ENCODE measurements around the gene DGCR8. TPM values are rescaled to one million over a fixed set of nuclear protein-coding genes. Genes with fewer than 3 reads are reported as not detected.
"Not testable (repeated sequence)": the region's sequence is repeated elsewhere in the genome, so short reads cannot be mapped to it uniquely, and the experiment has no call there.

The DGCR8 gene
- total RNA-seq, 1 donor from 2014 or later, result 29.0 TPM

DNA sequence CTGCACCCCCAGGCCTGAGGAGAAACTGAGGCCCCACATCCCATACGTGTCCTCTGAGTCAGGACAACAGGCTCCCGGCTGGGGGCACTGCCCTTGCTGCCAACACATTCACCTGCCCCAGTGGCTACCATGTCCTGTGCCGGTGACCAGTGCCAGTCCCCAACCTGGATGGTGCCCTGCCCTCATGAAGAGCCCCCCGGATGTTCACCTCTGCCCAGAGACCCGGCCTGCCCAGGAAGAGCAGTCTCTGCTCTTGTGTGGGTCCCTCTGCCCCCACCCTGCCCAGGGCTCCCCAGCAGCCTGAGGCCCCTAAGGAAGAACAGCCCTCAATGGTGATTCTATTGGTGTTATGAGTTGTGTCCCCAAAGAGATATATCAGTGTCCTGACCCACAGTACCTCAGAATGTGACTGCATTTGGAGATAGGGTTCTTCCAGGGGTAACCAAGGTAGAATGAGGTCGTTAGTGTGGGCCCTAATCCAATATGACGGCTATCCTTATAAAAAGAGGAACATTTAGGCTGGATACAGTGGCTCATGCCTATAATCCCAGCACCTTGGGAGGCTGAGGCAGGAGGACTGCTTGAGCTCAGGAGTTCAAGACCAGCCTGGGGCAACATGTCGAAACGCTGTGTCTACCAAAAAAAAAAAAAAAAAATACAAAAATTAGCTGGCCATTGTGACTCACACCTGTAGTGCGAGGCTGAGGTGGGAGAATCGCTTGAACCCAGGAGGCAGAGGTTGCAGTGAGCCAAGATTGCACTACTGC lies 13.2 kb upstream of the DGCR8 start:
- peaks cover 5% of the 10 kb centered on the region for H3K4me1 Mint-ChIP-seq (ENCODE audit: low read depth, unreplicated experiment)
- no peak overlapping the region for H3K4me3 Mint-ChIP-seq (ENCODE audit: unreplicated experiment)
- H3K27me3 Mint-ChIP-seq (ENCODE audit: low read depth, unreplicated experiment), result no peaks in the 10 kb centered on the region
- Histone ChIP-seq H3K27ac (ENCODE audit: low read depth, low read length) (no peak overlapping the region), H3K79me2 (ENCODE audit: insufficient read depth, low read length) (no peaks in the 10 kb centered on the region), H3K36me3 (ENCODE audit: insufficient read depth, low read length) (no peaks in the 10 kb centered on the region), H3K4me3 (ENCODE audit: insufficient read depth, low read depth, low read length) (no peak overlapping the region), H3K27me3 (ENCODE audit: insufficient read depth, low read length) (no peaks in the 10 kb centered on the region), H3K9me3 (ENCODE audit: insufficient read depth, low read depth, low read length) (no peaks in the 10 kb centered on the region), H3K4me2 (ENCODE audit: low read length) (no peak overlapping the region), H3K9ac (ENCODE audit: low read length) (no peak overlapping the region), H2AFZ (ENCODE audit: low read depth, low read length) (no peak overlapping the region), H4K20me1 (ENCODE audit: insufficient read depth, low read length) (no peaks in the 10 kb centered on the region), H3K4me1 (ENCODE audit: insufficient read depth, low read length) (peaks cover 7% of the 10 kb centered on the region)
- H3K9me3 Mint-ChIP-seq (ENCODE audit: unreplicated experiment), result no peaks in the 10 kb centered on the region
- H3K36me3 Mint-ChIP-seq (ENCODE audit: low read depth, unreplicated experiment), result peaks cover 5% of the 10 kb centered on the region
- no peak for FAIRE-seq
- DNase-seq (ENCODE audit: low read depth), result no peak
- peak overlapping the region; percentile 34 for H3K27ac Mint-ChIP-seq (ENCODE audit: unreplicated experiment)
- no peak for TF ChIP-seq EZH2 (IDR thresholded peaks at IDR 0.05; ENCODE audit: insufficient read depth, low read length)
- TF ChIP-seq, protein P1, sequence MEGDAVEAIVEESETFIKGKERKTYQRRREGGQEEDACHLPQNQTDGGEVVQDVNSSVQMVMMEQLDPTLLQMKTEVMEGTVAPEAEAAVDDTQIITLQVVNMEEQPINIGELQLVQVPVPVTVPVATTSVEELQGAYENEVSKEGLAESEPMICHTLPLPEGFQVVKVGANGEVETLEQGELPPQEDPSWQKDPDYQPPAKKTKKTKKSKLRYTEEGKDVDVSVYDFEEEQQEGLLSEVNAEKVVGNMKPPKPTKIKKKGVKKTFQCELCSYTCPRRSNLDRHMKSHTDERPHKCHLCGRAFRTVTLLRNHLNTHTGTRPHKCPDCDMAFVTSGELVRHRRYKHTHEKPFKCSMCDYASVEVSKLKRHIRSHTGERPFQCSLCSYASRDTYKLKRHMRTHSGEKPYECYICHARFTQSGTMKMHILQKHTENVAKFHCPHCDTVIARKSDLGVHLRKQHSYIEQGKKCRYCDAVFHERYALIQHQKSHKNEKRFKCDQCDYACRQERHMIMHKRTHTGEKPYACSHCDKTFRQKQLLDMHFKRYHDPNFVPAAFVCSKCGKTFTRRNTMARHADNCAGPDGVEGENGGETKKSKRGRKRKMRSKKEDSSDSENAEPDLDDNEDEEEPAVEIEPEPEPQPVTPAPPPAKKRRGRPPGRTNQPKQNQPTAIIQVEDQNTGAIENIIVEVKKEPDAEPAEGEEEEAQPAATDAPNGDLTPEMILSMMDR (IDR thresholded peaks at IDR 0.05; ENCODE audit: insufficient read depth, low read depth, low read length), result no peak

DNA sequence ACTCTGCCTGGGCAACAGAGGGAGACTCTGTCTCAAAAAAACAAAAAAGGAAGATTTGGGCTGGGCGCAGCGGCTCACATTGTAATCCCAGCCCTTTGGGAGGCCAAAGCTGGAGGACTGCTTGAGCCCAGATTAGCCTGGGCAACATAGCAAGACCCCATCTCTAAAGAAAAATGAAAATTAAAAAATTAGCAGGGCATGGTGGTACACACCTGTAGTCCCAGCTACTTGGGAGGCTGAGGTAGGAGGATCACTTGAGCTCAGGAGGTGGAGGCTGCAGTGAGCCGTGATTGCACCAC lies 12.7 kb upstream of the DGCR8 start:
- H3K4me1 Mint-ChIP-seq (ENCODE audit: low read depth, unreplicated experiment); H3K27me3 ChIP-seq (ENCODE audit: insufficient read depth, low read length); H3K36me3 Mint-ChIP-seq (ENCODE audit: low read depth, unreplicated experiment); DNase-seq (ENCODE audit: low read depth); H3K4me3 ChIP-seq (ENCODE audit: insufficient read depth, low read depth, low read length); FAIRE-seq; H3K9ac ChIP-seq (ENCODE audit: low read length); H4K20me1 ChIP-seq (ENCODE audit: insufficient read depth, low read length); H3K27me3 Mint-ChIP-seq (ENCODE audit: low read depth, unreplicated experiment); H3K4me2 ChIP-seq (ENCODE audit: low read length); H3K27ac ChIP-seq (ENCODE audit: low read depth, low read length); H3K9me3 Mint-ChIP-seq (ENCODE audit: unreplicated experiment); H3K36me3 ChIP-seq (ENCODE audit: insufficient read depth, low read length); H3K27ac Mint-ChIP-seq (ENCODE audit: unreplicated experiment); H3K9me3 ChIP-seq (ENCODE audit: insufficient read depth, low read depth, low read length); H3K4me1 ChIP-seq (ENCODE audit: insufficient read depth, low read length); H3K79me2 ChIP-seq (ENCODE audit: insufficient read depth, low read length); H2AFZ ChIP-seq (ENCODE audit: low read depth, low read length); H3K4me3 Mint-ChIP-seq (ENCODE audit: unreplicated experiment): not testable (repeated sequence)

DNA sequence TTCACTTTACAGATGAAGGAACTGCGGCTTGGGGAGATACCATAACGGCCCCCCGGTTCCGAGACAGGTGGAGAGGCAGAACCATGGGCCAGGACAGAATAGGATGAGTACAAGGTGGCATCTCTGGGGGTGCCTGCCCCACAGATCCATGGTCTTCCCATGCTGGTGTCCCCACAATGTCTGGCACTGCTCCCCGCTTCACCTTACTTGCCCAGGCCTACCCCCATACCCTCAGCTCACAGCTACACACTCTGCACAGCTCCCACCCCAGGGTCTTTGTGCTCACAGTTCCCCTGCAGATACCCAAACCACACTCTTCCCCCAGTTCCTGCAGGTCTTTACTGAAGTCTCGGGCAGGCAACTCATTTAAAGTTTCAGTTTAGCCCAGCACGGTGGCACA lies 11.4 kb upstream of the DGCR8 start:
- Histone ChIP-seq H3K9ac (ENCODE audit: low read length) (no peak overlapping the region), H3K79me2 (ENCODE audit: insufficient read depth, low read length) (no peaks in the 10 kb centered on the region), H3K4me3 (ENCODE audit: insufficient read depth, low read depth, low read length) (no peak overlapping the region), H4K20me1 (ENCODE audit: insufficient read depth, low read length) (no peaks in the 10 kb centered on the region), H3K4me1 (ENCODE audit: insufficient read depth, low read length) (no peaks in the 10 kb centered on the region), H3K36me3 (ENCODE audit: insufficient read depth, low read length) (no peaks in the 10 kb centered on the region), H3K27ac (ENCODE audit: low read depth, low read length) (no peak overlapping the region), H3K9me3 (ENCODE audit: insufficient read depth, low read depth, low read length) (no peaks in the 10 kb centered on the region), H2AFZ (ENCODE audit: low read depth, low read length) (no peak overlapping the region), H3K4me2 (ENCODE audit: low read length) (no peak overlapping the region), H3K27me3 (ENCODE audit: insufficient read depth, low read length) (no peaks in the 10 kb centered on the region)
- Mint-ChIP-seq H3K9me3 (ENCODE audit: unreplicated experiment) (no peaks in the 10 kb centered on the region), H3K36me3 (ENCODE audit: low read depth, unreplicated experiment) (peaks cover 4% of the 10 kb centered on the region), H3K4me3 (ENCODE audit: unreplicated experiment) (no peak overlapping the region), H3K27ac (ENCODE audit: unreplicated experiment) (no peak overlapping the region), H3K4me1 (ENCODE audit: low read depth, unreplicated experiment) (no peaks in the 10 kb centered on the region), H3K27me3 (ENCODE audit: low read depth, unreplicated experiment) (no peaks in the 10 kb centered on the region)
- DNase-seq (ENCODE audit: low read depth), result no peak
- no peak for FAIRE-seq
- TF ChIP-seq, protein P1 (IDR thresholded peaks at IDR 0.05; ENCODE audit: insufficient read depth, low read depth, low read length), result no peak

All from astrocyte (in vitro differentiated cells and primary cell).